Stimulated activated CD4-positive, alpha-beta T cell treated with anti-CD3 and anti-CD28 coated beads, TNF-alpha, amount 100 ng/mL, for 48 hours (primary cell): ENCODE measurements around the gene ZNF559.
"Not testable (repeated sequence)": the region's sequence is repeated elsewhere in the genome, so short reads cannot be mapped to it uniquely, and the experiment has no call there.

Source experiments
- DNase-seq, 3 donors: peaks; one replicate each; pipeline ENCODE4 v3.0.0-alpha.2; 2020; ENCODE audit warnings: low read depth in 3 of 3

Gene ZNF559

GRCh38 chr19:9323919-9324583 is at the start of gene ZNF559:
Gene ZNF559 (plus strand): TSS chr19:9324179. CDS start chr19:9338550, 14,371 bp downstream.
- DNase-seq, result peak; percentile 92 to 94 (median 93)

- peak in 1 of 3 donors; percentile 8 for DNase-seq
These were observed 40.5 kb upstream of the ZNF559 start for GRCh38 chr19:9283485-9283884.

- no peak for DNase-seq
These were observed 34.6 kb upstream of the ZNF559 start for GRCh38 chr19:9289231-9289884.

- no peak for DNase-seq
These were observed 28.5 kb upstream of the ZNF559 start for GRCh38 chr19:9295411-9295849.

- DNase-seq, result no peak
These were observed 27.6 kb upstream of the ZNF559 start for GRCh38 chr19:9296336-9296735.

GRCh38 chr19:9306443-9306842 is 17.5 kb upstream of the ZNF559 start:
- DNase-seq, result no peak

GRCh38 chr19:9308091-9308770 is 15.7 kb upstream of the ZNF559 start:
- no peak for DNase-seq

GRCh38 chr19:9309139-9309973 is 14.6 kb upstream of the ZNF559 start, which contains the start of gene ZNF699:
Gene ZNF699 (minus strand): TSS chr19:9309838. CDS start chr19:9305119, 4,719 bp downstream.
- DNase-seq, result peak; percentile 96 to 97 (median 97)

GRCh38 chr19:9309974-9310446 is 14.0 kb upstream of the ZNF559 start:
- peak in 2 of 3 donors; percentile 76 to 86 for DNase-seq

- DNase-seq, result no peak
These were observed 10.2 kb upstream of the ZNF559 start for GRCh38 chr19:9313756-9314155.

GRCh38 chr19:9321338-9321737 is 2.6 kb upstream of the ZNF559 start:
- no peak for DNase-seq

GRCh38 chr19:9321756-9322155 is 2.2 kb upstream of the ZNF559 start:
- not testable (repeated sequence) for DNase-seq

- DNase-seq, result not testable (repeated sequence)
These were observed 1.8 kb upstream of the ZNF559 start for GRCh38 chr19:9322201-9322600.

- peak; percentile 14 to 33 (median 24) for DNase-seq
These were observed 441 bp upstream of the ZNF559 start for GRCh38 chr19:9323557-9323918.

GRCh38 chr19:9324584-9324962 is 594 bp downstream of the ZNF559 start:
- no peak for DNase-seq

- no peak for DNase-seq
These were observed 6.0 kb downstream of the ZNF559 start for GRCh38 chr19:9329999-9330398.

- no peak for DNase-seq
These were observed 18.8 kb downstream of the ZNF559 start for GRCh38 chr19:9342610-9343304.

- DNase-seq, result no peak
These were observed 21.0 kb downstream of the ZNF559 start for GRCh38 chr19:9345005-9345404.

GRCh38 chr19:9348253-9348652 is 24.3 kb downstream of the ZNF559 start:
- no peak for DNase-seq

- DNase-seq, result no peak
These were observed 24.7 kb downstream of the ZNF559 start for GRCh38 chr19:9348671-9349070.

GRCh38 chr19:9352505-9352904 is 28.5 kb downstream of the ZNF559 start:
- DNase-seq, result no peak
